ENCODE data around the gene CHD2.

CHD2 gene

DNA sequence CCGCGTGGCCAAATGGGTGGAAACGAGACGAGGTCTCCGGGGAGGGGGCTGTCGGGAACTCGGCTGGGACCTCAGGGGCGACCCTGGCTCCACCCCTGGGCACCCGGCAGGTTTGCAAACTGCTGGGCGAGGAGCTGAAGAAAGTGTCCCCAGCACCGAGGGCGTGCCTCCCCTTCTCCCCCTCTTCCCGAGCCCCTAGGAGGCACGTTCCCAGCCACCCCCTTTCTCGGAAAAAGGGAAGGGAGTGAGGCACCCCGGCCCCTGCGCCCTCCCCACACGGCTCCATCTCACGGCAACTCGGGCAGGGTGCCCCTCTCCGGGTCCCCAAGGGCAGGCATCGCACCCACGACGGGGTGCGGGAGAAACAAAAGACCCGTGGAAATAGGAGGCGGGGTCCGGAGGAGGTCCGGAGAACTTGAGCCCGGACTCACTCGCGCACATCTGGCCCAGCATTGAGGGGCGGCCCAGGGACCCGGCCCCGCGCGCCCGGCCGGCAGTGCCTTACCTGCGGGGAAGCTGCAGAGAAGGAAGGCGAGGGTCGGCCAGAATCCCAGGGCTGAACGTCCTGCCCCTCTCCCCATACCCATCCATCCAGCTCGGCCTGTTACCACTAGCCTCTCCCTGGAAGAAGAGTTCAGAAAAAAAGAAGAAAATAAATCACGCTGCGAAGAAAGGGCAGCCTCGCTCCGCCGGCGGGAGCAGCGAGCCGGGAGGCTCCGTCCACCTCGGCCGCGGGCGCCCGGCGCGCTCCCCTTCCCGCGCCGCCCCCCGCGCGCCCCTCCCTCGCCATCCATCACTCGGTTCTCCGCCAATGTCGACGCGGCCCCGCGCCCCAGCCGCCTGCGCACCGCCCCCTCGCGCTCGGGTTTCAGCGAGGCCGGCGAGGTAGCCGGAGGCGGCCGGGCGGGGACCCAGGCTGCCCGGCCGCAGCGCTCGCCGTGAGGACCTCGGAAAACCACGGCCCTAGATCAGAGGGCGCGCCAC is 172.6 kb downstream of the CHD2 start:
- no peak for DNase-seq

DNA sequence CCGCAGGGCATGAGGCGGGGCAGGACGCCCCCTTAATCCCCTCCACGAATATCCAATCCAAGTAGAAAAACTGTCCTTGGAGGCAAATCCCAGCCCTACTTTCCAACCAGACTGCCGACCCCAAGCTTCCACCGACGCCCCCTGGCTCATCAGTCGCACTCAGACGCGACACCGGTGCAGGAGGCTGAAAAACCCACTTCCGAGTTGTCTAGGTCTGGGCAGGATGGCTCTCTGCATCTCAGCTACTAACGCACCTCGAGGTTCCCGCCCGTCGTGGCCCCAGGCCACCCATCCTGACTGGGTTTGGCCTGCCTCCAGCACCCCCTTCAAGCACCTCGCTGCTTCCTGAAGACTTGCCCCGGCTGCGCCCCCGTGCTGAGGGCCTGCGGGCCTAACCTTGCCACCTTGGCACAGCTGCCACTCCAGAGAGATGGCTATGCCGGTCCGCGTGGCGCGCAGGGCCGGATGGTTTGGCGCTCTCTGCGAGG is 173.4 kb downstream of the CHD2 start:
- DNase-seq, result no peak

DNA sequence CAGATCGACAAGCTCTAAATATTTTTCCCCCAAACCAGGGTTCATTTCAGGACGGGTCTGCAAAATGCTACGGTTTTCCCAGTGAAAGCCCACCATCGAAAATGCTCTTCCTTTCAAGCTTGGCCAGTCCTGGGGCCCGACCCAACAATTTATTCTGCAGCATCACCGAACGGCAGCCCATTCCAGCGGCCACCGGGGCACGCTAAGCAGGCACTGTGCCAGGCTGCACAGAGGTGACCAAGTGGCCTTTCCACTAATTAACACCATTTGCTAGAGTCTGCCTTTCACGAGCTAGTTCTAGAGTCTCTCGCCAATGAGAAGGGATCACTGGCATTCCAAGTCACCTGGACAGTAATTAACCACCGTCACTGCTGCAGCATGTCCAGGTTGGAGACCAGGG is 174.5 kb downstream of the CHD2 start:
- DNase-seq, result no peak

GRCh38 chr15:93076217-93076616 is 176.1 kb downstream of the CHD2 start:
- no peak for DNase-seq

DNA sequence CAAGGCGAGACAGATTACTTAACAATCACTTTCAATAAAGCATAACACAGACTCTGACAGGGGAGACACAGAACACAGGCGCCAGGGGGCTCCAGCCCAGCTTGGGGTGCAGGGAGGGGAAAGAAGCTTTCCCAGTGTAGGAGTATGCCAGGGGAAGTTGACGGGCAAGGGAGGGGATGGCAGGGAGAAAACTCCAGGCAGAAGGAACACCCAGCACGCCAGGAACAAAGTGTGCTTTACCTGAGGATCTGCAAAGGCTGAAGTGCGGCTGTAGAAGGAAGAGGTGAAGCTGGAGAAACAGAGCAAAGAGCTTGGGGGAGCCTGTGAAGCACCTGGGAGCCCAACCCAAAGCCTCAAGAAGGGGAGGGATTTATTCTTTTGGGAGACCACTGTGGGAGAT is 176.8 kb downstream of the CHD2 start:
- DNase-seq, result no peak

All from CD4-positive, alpha-beta T cell treated with Interleukin-15 for 1 hour (primary cell).